Measurements from ENCODE around the gene RNLS.

GRCh38 chr10:88582806-88583583 is at the start of gene RNLS:
- TF ChIP-seq CTCF (IDR thresholded peaks at IDR 0.05; ENCODE audit: low read depth, low read length) (peak; percentile 64), MAX (IDR thresholded peaks at IDR 0.05; ENCODE audit: low read depth, low read length) (no peak), POLR2A (IDR thresholded peaks at IDR 0.05; ENCODE audit: extremely low read depth, insufficient read length) (no peak), MYC (IDR thresholded peaks at IDR 0.05; ENCODE audit: low read depth, low read length) (no peak)
